DOHH2 (cell line): ENCODE results near the gene IMMT.

Experiments
- H3F3A ChIP-seq: fragments of 200-600 bp; sonication (generic), shearing (Covaris generic); 2 replicates; pipeline ENCODE4 v1.6.0; 2016; ENCODE audit warnings: antibody characterized with exemption, mild to moderate bottlenecking; ENCODE audit not compliant: control insufficient read depth, insufficient read depth
- H3K27ac ChIP-seq: fragments of 200-600 bp; sonication (generic); 2 replicates; pipeline ENCODE4 v1.5.1; 2014; ENCODE audit warnings: low read depth, mild to moderate bottlenecking, low read length, moderate library complexity
- H3K27me3 ChIP-seq: fragments of 200-600 bp; sonication (generic); 2 replicates; pipeline ENCODE4 v1.6.1; 2014; ENCODE audit warnings: mild to moderate bottlenecking, low read length, mixed read lengths; ENCODE audit not compliant: control insufficient read depth
- H3K36me3 ChIP-seq: fragments of 200-600 bp; sonication (generic); 2 replicates; pipeline ENCODE4 v1.6.1; 2014; ENCODE audit warnings: mild to moderate bottlenecking, low read length, moderate library complexity, mixed read lengths; ENCODE audit not compliant: control insufficient read depth
- H3K4me1 ChIP-seq: fragments of 200-600 bp; sonication (generic); 2 replicates; pipeline ENCODE4 v1.6.1; 2014; ENCODE audit warnings: mild to moderate bottlenecking, low read length, mixed read lengths; ENCODE audit not compliant: control insufficient read depth
- H3K4me2 ChIP-seq: fragments of 200-600 bp; sonication (generic); 2 replicates; pipeline ENCODE4 v1.6.0; 2014; ENCODE audit warnings: mild to moderate bottlenecking, low read length, moderate library complexity
- H3K4me3 ChIP-seq: fragments of 200-600 bp; sonication (generic); 2 replicates; pipeline ENCODE4 v1.5.1; 2014; ENCODE audit warnings: mild to moderate bottlenecking, low read length, mixed read lengths
- H3K79me2 ChIP-seq: fragments of 200-600 bp; sonication (generic); 2 replicates; pipeline ENCODE4 v1.6.1; 2014; ENCODE audit warnings: mild to moderate bottlenecking, low read length, mixed read lengths; ENCODE audit not compliant: control insufficient read depth
- H3K9me2 ChIP-seq: fragments of 200-600 bp; sonication (generic); replicated peaks from 2 replicates; pipeline ENCODE4 v1.6.1; 2014; ENCODE audit warnings: mild to moderate bottlenecking, low read length, mixed read lengths; ENCODE audit not compliant: control insufficient read depth
- H3K9me3 ChIP-seq: fragments of 200-600 bp; sonication (generic); 2 replicates; pipeline ENCODE4 v1.6.1; 2014; ENCODE audit warnings: antibody characterized with exemption, low read length, mixed read lengths; ENCODE audit not compliant: control insufficient read depth, insufficient read depth
- H4K20me1 ChIP-seq: fragments of 200-600 bp; sonication (generic); 2 replicates; pipeline ENCODE4 v1.6.0; 2014; ENCODE audit warnings: low read depth, mild to moderate bottlenecking, antibody characterized with exemption, low read length, moderate library complexity; ENCODE audit not compliant: control insufficient read depth, insufficient read depth
- CTCF ChIP-seq: fragments of 200-600 bp; sonication (generic); IDR thresholded peaks from one replicate; pipeline ENCODE4 v1.5.1; 2014; ENCODE audit warnings: antibody characterized with exemption, mild to moderate bottlenecking, low read depth, low read length; ENCODE audit not compliant: poor library complexity, severe bottlenecking
- EZH2phosphoT487 ChIP-seq: fragments of 200-600 bp; sonication (generic); IDR thresholded peaks from 2 replicates; pipeline ENCODE4 v1.6.1; 2017; ENCODE audit warnings: borderline replicate concordance, mild to moderate bottlenecking, antibody characterized with exemption, low read length, moderate library complexity, mixed read lengths

Gene IMMT

GRCh38 chr2:86224645-86225355, 29.5 kb upstream of the IMMT start:
- Histone ChIP-seq H3K4me2 (no peak overlapping the region), H3K4me3 (no peak overlapping the region), H3K79me2 (no peaks in the 10 kb centered on the region), H4K20me1 (no peaks in the 10 kb centered on the region), H3K27ac (no peak overlapping the region), H3K9me2 (no peaks in the 10 kb centered on the region), H3F3A (no peaks in the 10 kb centered on the region), H3K9me3 (no peaks in the 10 kb centered on the region), H3K27me3 (no peaks in the 10 kb centered on the region), H3K36me3 (no peaks in the 10 kb centered on the region), H3K4me1 (peaks cover 28% of the 10 kb centered on the region)
- TF ChIP-seq EZH2phosphoT487 (no peak), CTCF (no peak)

- Histone ChIP-seq H3K9me2 (no peaks in the 10 kb centered on the region), H3K36me3 (no peaks in the 10 kb centered on the region), H3K79me2 (no peaks in the 10 kb centered on the region), H4K20me1 (no peaks in the 10 kb centered on the region), H3K27me3 (no peaks in the 10 kb centered on the region), H3F3A (no peaks in the 10 kb centered on the region), H3K4me1 (peaks cover 25% of the 10 kb centered on the region), H3K27ac (no peak overlapping the region), H3K9me3 (no peaks in the 10 kb centered on the region), H3K4me3 (no peak overlapping the region), H3K4me2 (no peak overlapping the region)
- TF ChIP-seq CTCF (no peak), EZH2phosphoT487 (no peak)
These were observed 28.8 kb upstream of the IMMT start for GRCh38 chr2:86223927-86224560.

GRCh38 chr2:86223140-86223926, 28.1 kb upstream of the IMMT start:
- Histone ChIP-seq H3K4me1 (peaks cover 23% of the 10 kb centered on the region), H3K27me3 (no peaks in the 10 kb centered on the region), H3K4me3 (no peak overlapping the region), H3K9me3 (no peaks in the 10 kb centered on the region), H3K4me2 (no peak overlapping the region), H3K36me3 (no peaks in the 10 kb centered on the region), H3K79me2 (no peaks in the 10 kb centered on the region), H3F3A (no peaks in the 10 kb centered on the region), H3K9me2 (no peaks in the 10 kb centered on the region), H3K27ac (no peak overlapping the region), H4K20me1 (no peaks in the 10 kb centered on the region)
- no peak for TF ChIP-seq CTCF
- TF ChIP-seq EZH2phosphoT487: no peak
